ENCODE results near the gene ANGPTL4. TPM values are rescaled to one million over a fixed set of nuclear protein-coding genes. Genes with fewer than 3 reads are reported as not detected.

ANGPTL4 gene
- total RNA-seq, 4 donors from 2014 or later, result 150 to 237 (median 190) TPM

GRCh38 chr19:8338835-8339234 is 25.1 kb upstream of the ANGPTL4 start:
- TF ChIP-seq CTCF (IDR thresholded peaks at IDR 0.05; ENCODE audit: low read depth), result no peak

- no peak for TF ChIP-seq CTCF (IDR thresholded peaks at IDR 0.05; ENCODE audit: low read depth)
These were observed 23.4 kb upstream of the ANGPTL4 start for GRCh38 chr19:8340341-8341096.

GRCh38 chr19:8342316-8342683 is 21.7 kb upstream of the ANGPTL4 start:
- TF ChIP-seq CTCF (IDR thresholded peaks at IDR 0.05; ENCODE audit: low read depth), result no peak

- no peak for TF ChIP-seq CTCF (IDR thresholded peaks at IDR 0.05; ENCODE audit: low read depth)
These were observed 21.1 kb upstream of the ANGPTL4 start, which contains the start of gene KANK3 for GRCh38 chr19:8342684-8343482. KANK3 (minus strand) TSS chr19:8343262; CDS start chr19:8337828, 5,434 bp downstream.

- TF ChIP-seq CTCF (IDR thresholded peaks at IDR 0.05; ENCODE audit: low read depth), result no peak
These were observed 20.5 kb upstream of the ANGPTL4 start for GRCh38 chr19:8343483-8343844.

- TF ChIP-seq CTCF (IDR thresholded peaks at IDR 0.05; ENCODE audit: low read depth), result no peak
These were observed 11.7 kb upstream of the ANGPTL4 start for GRCh38 chr19:8352134-8352827.

Data from subcutaneous adipose tissue (tissue), 4 donors.